HG03521 (cell line): ENCODE data around the gene SLC5A10.

ENCODE experiments used
- ATAC-seq: cut with Tn5 transposase; IDR thresholded peaks from one replicate; pipeline ENCODE4 v1.9.1; 2021; ENCODE audit warnings: mild to moderate bottlenecking, moderate library complexity; ENCODE audit not compliant: unreplicated experiment

SLC5A10 gene

GRCh38 chr17:18981335-18981641, 29.3 kb downstream of the SLC5A10 start:
- ATAC-seq: no peak

DNA sequence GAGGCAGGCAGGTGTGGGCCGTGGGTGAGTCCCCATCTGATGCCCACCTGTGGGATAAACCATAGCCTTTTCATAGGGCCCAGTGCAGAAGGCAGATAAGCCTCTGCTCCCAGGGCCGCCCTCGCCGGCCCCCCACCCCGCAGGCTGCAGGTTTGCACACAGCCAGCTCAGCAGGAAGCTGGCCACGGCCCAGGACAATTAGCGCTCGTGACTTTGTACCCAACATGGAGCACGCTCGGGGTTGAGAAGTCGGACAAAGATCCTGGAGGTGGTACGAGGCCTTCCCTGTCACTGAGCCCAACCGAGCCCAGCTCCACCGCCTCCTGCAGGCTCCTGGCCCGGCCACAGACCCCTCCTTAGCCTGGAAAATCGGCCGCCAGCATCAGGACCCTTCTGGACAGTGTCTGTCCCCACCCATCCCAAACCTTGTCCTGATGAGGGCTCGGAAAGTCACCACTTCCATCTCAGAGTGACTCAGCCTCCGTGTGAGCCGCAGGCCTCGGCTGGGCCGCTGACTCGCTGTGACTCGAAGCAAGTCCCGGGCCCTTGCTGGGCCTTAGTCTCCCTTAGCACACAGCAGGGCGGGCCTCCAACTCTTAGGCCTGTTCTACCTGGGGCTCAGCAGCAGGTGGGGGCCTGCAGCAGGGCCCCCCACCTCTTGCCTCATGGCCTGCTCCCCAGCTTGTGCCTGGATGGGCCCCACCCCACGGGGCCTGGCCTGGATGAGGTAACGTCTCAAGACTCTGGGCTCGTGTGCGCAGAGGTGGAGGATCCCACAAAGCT, 29.9 kb downstream of the SLC5A10 start:
- no peak for ATAC-seq

GRCh38 chr17:18984273-18985114, 32.5 kb downstream of the SLC5A10 start:
- no peak for ATAC-seq

DNA sequence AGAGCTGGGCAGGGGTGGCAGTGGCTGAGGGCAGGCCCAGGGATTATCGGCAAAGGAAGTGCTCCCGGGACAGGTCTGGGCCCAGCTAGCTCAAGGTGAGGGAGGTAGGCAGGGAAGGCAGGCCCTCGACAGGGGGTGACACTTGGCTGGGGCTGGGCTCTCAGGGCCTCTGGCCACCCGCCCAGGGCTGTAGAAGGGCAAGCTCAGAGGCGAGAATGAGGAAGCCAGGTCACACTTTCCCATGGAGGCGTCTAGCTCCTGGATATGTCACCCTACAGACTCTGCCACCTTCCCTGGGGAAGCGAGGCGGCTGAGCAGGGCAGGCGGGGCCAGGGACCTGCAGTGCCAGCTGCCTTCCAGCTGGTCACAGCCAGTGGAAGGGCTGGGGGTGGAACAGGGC, 33.5 kb downstream of the SLC5A10 start:
- no peak for ATAC-seq

DNA sequence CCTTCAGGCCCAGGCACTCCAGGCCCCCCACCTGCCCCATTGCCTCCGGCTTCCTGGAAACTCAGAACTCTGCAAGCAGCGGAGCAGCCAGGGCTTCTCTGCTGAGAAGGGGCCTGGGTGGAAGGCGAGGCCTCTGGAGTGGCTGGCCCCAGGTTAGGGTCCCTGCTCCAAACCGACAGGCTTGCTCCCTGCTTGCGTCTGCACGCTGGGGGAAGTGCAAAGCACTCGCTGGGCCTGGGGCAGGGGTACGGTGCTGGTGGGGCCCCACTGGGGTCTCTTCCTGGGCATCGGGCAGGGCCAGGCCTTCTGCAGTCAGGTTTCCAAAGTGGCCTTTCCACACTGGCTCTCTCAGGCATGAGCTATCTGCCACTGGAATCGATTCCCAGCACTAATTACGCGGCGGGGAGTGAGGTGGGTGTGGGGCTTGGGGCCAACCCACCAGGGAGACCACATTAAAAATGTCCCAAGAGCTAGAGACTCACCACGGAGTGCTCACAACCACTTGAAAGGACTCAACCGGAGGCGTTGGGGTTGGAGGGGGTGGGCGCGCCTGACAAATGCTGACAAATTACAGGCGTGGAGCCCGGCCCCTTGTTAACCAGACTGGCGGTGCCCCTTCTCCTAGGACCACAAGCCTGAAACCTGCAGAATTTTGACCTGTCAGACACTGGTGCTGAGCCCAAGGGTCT, 34.7 kb downstream of the SLC5A10 start:
- no peak for ATAC-seq

DNA sequence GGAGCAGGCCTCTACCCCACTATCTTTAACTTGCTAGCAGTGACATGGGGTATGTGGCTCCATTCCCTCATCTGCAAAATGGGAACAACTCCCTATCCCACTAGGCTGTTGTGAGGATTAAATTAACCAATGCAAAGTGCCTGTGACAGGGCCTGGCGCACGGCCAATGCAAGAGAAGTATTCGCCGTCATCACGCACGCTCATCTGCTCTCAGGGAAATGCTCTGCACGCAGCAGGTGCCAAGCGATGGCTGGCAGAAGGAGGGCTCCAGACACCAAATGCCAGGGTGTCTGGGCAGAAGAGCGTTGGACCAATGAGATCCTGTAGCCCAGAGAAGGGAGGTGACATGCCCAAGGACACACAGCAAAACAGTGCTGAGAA, 35.3 kb downstream of the SLC5A10 start:
- ATAC-seq: no peak

- ATAC-seq: no peak
Measured at GRCh38 chr17:18987862-18988545, 36.0 kb downstream of the SLC5A10 start.

DNA sequence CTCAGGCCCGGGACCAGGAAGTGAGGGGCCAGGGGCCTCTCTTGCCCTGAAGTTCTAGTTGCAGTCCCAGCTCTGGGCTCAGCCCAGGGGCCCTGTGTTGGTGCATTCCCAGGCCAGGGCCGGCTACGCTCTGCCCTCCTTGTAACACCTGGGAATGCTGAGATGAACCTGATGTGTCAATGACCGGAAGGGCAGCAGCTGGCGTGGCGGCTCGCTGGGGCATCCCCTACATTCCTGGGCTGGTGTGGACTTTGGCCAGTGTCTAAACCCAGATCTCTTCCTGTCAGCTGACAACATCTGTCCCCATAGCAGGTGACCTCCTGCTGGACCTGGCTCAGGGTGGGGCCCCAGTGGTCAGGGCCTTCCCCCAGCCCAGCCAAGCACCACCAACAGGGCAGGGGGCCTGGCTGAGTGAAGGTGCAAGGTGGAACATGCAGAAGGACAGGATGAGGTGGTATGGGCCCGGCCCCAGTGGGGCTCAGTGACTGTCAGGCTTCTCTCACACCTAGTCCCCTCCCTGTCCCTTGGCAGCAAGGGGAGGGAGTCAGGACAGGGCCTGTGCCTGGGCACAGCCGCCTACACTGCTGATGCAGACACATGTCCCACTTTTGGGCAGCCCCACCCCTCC, 36.7 kb downstream of the SLC5A10 start:
- no peak for ATAC-seq

DNA sequence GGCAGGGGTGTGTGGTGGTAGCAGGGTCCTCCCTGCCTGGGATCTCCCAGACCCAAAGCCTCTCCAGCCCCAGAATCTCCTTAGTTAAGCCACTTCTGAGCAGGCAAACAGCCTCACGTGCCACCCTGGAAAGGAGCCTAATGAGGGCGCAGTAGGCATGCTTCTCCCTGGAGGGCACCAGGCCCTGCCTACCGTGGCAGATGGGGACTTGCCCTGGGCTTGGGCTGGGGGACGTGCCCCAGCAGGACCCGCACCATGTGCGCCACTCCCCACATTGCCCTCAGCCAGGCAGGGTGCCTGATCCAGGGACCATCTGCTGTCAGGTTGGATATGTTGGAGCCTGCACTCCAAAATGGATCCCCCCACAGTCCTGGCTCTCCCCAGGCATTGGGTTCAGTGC, 38.4 kb downstream of the SLC5A10 start:
- no peak for ATAC-seq

GRCh38 chr17:18991531-18992315, 39.8 kb downstream of the SLC5A10 start:
- ATAC-seq: no peak

DNA sequence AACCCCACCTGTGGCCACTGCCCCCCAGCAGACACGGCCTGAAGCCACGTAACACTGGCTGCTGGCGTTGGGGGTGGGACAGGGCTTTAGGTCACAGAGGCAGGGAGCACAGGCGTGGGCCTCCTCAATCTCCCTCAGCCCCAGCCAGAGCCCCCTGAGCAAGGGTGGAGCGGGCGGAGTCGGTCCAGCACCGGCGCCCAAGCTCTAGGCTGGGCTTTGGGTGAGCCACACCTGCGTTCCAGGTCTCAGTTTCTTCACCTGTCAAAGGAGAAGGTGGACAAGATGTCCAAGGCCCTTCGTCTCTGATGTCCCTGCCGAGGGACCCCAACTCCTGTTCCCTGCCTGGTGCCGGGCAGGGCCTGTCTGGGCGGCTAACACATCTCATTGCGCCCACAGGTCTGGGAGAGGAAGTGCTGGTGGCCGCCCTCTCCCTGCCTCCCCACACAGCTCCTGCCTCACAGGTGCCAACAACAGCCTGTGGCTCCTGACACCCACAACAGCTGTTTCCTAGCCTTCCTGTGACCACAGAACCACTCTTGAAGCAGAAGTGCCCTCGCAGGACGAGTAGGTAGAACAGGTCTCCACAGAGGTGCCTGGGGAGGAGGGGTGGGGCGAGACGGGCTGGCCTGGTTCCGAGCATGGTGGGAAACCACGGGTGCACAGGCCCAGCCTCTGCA, 40.6 kb downstream of the SLC5A10 start:
- ATAC-seq: no peak

DNA sequence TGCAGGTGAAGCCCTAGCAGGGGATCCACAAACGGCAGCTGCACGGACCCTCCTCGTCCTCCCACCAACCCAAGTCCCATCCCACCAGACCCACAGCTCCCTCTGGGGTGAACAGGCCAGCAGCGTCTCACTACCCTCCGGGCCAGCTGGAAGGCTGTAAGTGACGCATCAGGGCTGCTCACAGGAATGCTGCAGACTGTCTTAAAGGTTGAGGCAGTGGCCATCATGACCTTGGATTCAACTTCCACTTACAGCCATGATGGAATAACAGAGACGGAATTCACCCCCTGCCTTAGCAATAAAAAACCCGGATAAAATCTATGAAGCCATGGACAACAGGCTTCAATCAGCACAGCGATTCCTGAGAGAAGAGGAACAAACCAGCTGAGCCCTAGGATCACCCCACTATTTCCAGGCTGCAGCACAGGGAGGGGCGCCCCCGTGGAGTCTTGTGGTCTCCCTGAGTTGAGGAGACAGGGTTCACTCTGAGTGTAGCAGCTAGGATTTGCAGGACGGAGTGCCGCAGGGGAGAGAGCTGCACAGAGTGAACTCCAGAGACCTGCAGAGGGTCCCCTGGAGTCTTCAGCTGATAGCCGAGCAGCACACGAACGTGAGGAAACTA, 42.1 kb downstream of the SLC5A10 start:
- no peak for ATAC-seq

DNA sequence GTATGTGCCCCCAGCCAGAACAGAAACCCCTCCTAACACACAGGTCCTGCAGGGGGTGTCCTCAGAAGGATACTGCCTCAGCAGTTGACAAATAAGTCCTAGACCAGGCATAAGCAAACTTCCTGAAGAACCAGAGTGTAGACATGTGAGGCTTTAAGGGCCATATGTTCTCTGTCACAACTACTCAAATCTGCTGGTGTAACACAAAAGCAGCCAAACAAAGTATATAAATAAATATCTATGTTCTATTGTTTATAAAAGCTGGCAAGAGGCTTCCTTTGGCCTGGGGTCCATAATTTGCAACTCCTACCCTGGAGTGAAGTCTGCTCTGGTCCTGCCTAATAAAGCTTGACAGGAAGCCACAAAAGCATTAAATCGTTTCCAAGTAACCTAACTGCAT, 42.7 kb downstream of the SLC5A10 start:
- ATAC-seq: no peak

- ATAC-seq: no peak
Measured at GRCh38 chr17:18995220-18995619, 43.3 kb downstream of the SLC5A10 start.

- ATAC-seq: no peak
Measured at GRCh38 chr17:18996458-18996857, 44.5 kb downstream of the SLC5A10 start.

DNA sequence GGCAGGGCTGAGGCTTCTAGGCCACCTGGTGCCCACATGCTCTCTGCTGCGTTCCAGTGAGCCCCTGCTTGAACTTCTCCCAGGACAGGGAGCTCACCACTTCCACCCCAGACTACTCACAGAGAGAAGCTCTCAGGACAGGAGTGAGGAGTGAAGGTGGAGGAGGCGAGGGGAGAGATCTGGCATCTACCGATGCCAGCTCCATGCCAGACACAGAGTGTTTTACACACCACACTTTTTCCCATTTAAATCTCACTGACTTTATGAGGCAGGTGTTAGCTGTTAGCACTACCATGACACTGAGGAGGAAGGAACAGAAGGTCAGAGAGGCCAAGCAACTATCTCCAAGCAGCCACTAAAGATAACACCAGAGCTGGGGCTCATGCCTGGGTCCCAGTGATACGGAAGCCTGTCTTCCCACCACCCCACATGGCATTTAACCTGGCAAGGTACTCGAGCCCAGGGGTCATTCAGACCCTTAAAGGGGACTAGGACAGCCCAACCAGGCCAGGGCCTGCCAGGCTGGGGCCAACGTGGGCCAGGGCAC, 45.8 kb downstream of the SLC5A10 start:
- ATAC-seq: no peak

- no peak for ATAC-seq
Measured at GRCh38 chr17:18999394-18999793, 47.4 kb downstream of the SLC5A10 start.

DNA sequence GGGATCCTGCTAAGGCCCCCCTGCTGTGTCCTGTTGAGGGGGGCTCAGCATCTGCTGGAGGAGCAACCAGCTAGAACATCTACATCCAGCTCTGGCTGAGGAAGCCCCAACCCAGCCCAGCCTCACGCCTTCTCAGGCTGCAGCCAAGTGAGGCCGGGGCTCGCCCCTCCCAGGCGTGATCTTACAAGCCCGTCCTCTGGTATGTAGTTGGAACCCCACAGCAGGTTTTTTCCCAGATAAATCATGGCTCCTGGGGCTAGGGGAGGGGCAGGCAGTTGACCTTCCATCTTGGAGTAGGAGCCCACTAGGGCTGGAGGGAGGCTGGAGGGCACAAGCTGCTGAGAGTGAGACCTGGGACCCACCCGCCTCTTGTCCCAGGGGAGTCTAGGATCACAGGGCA, 47.9 kb downstream of the SLC5A10 start:
- no peak for ATAC-seq
